Uterus (tissue), 2 donors: ENCODE results near the gene DNAJB12.

Experiments used
- POLR2A ChIP-seq, 2 donors: fragments of 450-650 bp; IDR thresholded peaks; one replicate each; pipeline ENCODE4 v1.6.1; 2016; ENCODE audit warnings: antibody characterized with exemption in 2 of 2, mild to moderate bottlenecking in 1 of 2, moderate library complexity in 1 of 2
- TF ChIP-seq, protein P1 (sequence below), 4 experiments: fragments of 200-600 bp in 2 of 4; fragments of 450-650 bp in 2 of 4; sonication (generic) in 2 of 4; IDR thresholded peaks; one replicate each; pipeline ENCODE4 v1.5.1; 2016 to 2019; ENCODE audit warnings: antibody characterized with exemption in 4 of 4, mild to moderate bottlenecking in 2 of 4, moderate library complexity in 1 of 4

DNA sequence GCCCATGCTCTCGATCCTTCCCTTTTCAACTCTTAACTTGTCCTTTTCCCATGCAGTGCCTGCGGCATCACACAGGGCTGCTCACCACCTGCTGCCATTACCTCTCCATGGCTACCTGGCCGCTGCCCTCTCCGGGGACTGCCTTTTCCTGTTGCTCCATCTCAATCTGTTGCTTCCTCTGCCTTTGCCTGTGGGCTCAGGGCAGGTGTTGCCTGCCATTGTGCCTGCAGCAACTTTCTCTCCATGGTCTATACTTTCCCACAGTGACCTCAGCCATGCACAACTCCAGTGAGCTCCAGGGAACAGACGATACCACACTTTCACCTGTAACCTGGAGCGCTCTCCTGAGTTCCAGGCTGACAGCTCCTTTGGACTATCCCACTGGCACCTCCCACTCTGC, 3.2 kb downstream of the DNAJB12 start:
- TF ChIP-seq, protein P1, sequence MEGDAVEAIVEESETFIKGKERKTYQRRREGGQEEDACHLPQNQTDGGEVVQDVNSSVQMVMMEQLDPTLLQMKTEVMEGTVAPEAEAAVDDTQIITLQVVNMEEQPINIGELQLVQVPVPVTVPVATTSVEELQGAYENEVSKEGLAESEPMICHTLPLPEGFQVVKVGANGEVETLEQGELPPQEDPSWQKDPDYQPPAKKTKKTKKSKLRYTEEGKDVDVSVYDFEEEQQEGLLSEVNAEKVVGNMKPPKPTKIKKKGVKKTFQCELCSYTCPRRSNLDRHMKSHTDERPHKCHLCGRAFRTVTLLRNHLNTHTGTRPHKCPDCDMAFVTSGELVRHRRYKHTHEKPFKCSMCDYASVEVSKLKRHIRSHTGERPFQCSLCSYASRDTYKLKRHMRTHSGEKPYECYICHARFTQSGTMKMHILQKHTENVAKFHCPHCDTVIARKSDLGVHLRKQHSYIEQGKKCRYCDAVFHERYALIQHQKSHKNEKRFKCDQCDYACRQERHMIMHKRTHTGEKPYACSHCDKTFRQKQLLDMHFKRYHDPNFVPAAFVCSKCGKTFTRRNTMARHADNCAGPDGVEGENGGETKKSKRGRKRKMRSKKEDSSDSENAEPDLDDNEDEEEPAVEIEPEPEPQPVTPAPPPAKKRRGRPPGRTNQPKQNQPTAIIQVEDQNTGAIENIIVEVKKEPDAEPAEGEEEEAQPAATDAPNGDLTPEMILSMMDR (IDR thresholded peaks at IDR 0.05): no peak
- no peak for TF ChIP-seq POLR2A (IDR thresholded peaks at IDR 0.05)
